Raji (cell line): Measurements from ENCODE around the gene CCNY.

ENCODE experiments used
- POLR2A ChIP-seq: IDR thresholded peaks from 2 replicates; pipeline ENCODE4 v1.6.1; 2011; ENCODE audit warnings: low read depth, low read length, control low read depth; ENCODE audit not compliant: insufficient read depth

CCNY gene

GRCh38 chr10:35545878-35546590 lies 209.7 kb downstream of the CCNY start:
- TF ChIP-seq POLR2A, result no peak

GRCh38 chr10:35546824-35547225 lies 210.5 kb downstream of the CCNY start:
- TF ChIP-seq POLR2A, result no peak

- TF ChIP-seq POLR2A, result no peak
Measured at GRCh38 chr10:35552650-35553342, 216.5 kb downstream of the CCNY start.

- TF ChIP-seq POLR2A, result no peak
Measured at GRCh38 chr10:35554036-35554435, 217.7 kb downstream of the CCNY start.

GRCh38 chr10:35554461-35555056 lies 218.2 kb downstream of the CCNY start:
- no peak for TF ChIP-seq POLR2A

- TF ChIP-seq POLR2A, result no peak
Measured at GRCh38 chr10:35555962-35556930, 219.9 kb downstream of the CCNY start.

- no peak for TF ChIP-seq POLR2A
Measured at GRCh38 chr10:35558276-35558675, 222.0 kb downstream of the CCNY start.

- TF ChIP-seq POLR2A, result no peak
Measured at GRCh38 chr10:35559416-35559815, 223.1 kb downstream of the CCNY start.

GRCh38 chr10:35561715-35562114 lies 225.4 kb downstream of the CCNY start:
- no peak for TF ChIP-seq POLR2A

- no peak for TF ChIP-seq POLR2A
Measured at GRCh38 chr10:35562427-35562826, 226.1 kb downstream of the CCNY start.

- TF ChIP-seq POLR2A, result no peak
Measured at GRCh38 chr10:35563261-35563891, 227.1 kb downstream of the CCNY start.

GRCh38 chr10:35564341-35564968 lies 228.1 kb downstream of the CCNY start:
- no peak for TF ChIP-seq POLR2A

GRCh38 chr10:35565602-35566081 lies 229.3 kb downstream of the CCNY start:
- TF ChIP-seq POLR2A, result no peak

- TF ChIP-seq POLR2A, result no peak
Measured at GRCh38 chr10:35567951-35568350, 231.6 kb downstream of the CCNY start.
